ENCODE measurements around the gene THEM5.

THEM5 gene

DNA sequence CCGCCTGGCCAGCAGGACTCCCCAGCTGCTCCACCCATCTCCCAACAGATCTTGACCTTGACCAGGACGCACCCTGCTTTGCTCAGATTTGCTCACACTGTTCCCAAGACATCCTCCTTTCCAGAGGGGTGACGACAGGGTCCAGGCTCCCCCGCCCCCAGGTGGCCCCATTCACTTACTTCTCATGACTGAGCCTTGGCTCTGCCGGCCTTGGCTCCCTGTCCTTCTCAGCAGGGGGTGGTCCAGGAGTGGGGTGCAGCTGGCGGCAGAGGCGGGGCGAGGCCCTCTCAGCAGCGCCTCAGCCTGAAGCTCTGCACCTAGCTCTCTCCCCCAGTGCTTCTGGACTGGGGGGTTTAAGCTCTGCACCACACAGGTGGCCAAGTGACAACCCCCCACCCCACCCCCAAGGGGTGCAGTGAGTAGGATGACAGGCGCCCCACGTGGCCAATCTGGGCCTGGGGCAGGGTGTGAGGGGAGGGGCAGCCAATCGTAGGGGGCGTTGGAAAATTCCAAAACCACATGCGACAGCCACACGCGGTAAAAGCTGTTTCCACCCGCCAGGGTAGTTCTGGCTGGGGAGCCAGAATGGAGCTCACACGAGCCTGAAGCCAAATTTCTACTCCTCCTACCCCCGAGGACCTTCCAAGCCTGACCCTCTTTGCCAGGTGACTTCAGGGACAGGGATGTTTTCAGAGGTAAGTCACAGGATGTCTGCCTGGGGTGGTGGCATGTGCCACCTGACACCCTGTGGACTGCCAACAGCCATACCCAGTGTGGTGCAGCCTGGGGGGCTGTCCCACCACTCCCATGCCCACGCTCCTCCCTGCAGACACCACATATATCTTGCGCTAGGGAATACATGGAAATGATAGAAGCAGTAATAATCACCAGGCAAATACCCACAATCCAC lies 27.5 kb downstream of the THEM5 start:
- H3K9ac ChIP-seq (ENCODE audit: low read length) = no peak overlapping the region
- no peaks in the 10 kb centered on the region for H3K9me3 ChIP-seq (replicated peaks; ENCODE audit: insufficient read depth, low read length)
- H3K4me1 ChIP-seq (ENCODE audit: low read length) = peaks cover 21% of the 10 kb centered on the region
- no peak overlapping the region for H2AFZ ChIP-seq (ENCODE audit: low read length)
- no peak for DNase-seq
- H3K9me2 ChIP-seq (replicated peaks; ENCODE audit: insufficient read depth, low read length) = no peaks in the 10 kb centered on the region
- H3K36me3 ChIP-seq (replicated peaks; ENCODE audit: insufficient read depth, low read length) = no peaks in the 10 kb centered on the region
- H3K27ac ChIP-seq (ENCODE audit: low read length) = no peak overlapping the region
- H3K79me2 ChIP-seq (ENCODE audit: low read length) = no peaks in the 10 kb centered on the region
- no peaks in the 10 kb centered on the region for H4K20me1 ChIP-seq (ENCODE audit: insufficient read depth, low read length)
- H3K4me2 ChIP-seq (ENCODE audit: low read depth, low read length) = no peak overlapping the region
- no peaks in the 10 kb centered on the region for H3K27me3 ChIP-seq (replicated peaks; ENCODE audit: insufficient read depth, low read length)
- TF ChIP-seq EZH2phosphoT487 (IDR thresholded peaks at IDR 0.05; ENCODE audit: low read length) = no peak
- TF ChIP-seq, protein P1, sequence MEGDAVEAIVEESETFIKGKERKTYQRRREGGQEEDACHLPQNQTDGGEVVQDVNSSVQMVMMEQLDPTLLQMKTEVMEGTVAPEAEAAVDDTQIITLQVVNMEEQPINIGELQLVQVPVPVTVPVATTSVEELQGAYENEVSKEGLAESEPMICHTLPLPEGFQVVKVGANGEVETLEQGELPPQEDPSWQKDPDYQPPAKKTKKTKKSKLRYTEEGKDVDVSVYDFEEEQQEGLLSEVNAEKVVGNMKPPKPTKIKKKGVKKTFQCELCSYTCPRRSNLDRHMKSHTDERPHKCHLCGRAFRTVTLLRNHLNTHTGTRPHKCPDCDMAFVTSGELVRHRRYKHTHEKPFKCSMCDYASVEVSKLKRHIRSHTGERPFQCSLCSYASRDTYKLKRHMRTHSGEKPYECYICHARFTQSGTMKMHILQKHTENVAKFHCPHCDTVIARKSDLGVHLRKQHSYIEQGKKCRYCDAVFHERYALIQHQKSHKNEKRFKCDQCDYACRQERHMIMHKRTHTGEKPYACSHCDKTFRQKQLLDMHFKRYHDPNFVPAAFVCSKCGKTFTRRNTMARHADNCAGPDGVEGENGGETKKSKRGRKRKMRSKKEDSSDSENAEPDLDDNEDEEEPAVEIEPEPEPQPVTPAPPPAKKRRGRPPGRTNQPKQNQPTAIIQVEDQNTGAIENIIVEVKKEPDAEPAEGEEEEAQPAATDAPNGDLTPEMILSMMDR (IDR thresholded peaks at IDR 0.05; ENCODE audit: low read length) = no peak
- TF ChIP-seq EZH2 (optimal IDR thresholded peaks at IDR 0.05; ENCODE audit: low read depth, low read length) = no peak
- H3K4me3 ChIP-seq (ENCODE audit: low read length) = no peak overlapping the region
- no peaks in the 10 kb centered on the region for H3F3A ChIP-seq (ENCODE audit: insufficient read depth, low read length)

DNA sequence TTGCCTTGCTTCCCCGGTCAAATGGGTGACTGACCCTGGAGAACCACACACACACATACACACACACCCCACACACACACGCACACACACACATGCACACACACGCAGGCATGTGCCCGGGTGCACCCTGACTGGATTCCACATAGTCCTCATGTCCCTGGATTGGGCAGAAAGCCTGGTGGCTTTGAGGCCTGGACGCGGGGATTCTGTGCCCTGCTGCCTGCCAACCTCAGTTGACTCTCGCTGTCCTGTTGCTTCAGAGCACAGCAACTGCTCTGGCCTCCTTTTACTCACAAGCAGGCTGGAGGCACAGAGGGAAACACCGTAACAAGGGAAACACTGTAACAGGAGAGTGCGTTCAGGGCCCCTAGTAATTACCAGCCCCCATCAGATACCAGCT lies 28.3 kb downstream of the THEM5 start:
- Histone ChIP-seq H3K27ac (ENCODE audit: low read length) (no peak overlapping the region), H3K9ac (ENCODE audit: low read length) (no peak overlapping the region), H3K4me3 (ENCODE audit: low read length) (no peak overlapping the region), H3K27me3 (replicated peaks; ENCODE audit: insufficient read depth, low read length) (no peaks in the 10 kb centered on the region), H3K9me2 (replicated peaks; ENCODE audit: insufficient read depth, low read length) (no peaks in the 10 kb centered on the region), H4K20me1 (ENCODE audit: insufficient read depth, low read length) (no peaks in the 10 kb centered on the region), H3K4me1 (ENCODE audit: low read length) (peaks cover 22% of the 10 kb centered on the region), H3K36me3 (replicated peaks; ENCODE audit: insufficient read depth, low read length) (no peaks in the 10 kb centered on the region), H3K9me3 (replicated peaks; ENCODE audit: insufficient read depth, low read length) (no peaks in the 10 kb centered on the region), H3K4me2 (ENCODE audit: low read depth, low read length) (no peak overlapping the region), H3K79me2 (ENCODE audit: low read length) (no peaks in the 10 kb centered on the region), H2AFZ (ENCODE audit: low read length) (no peak overlapping the region), H3F3A (ENCODE audit: insufficient read depth, low read length) (no peaks in the 10 kb centered on the region)
- TF ChIP-seq EZH2 (optimal IDR thresholded peaks at IDR 0.05; ENCODE audit: low read depth, low read length) (no peak), EZH2phosphoT487 (IDR thresholded peaks at IDR 0.05; ENCODE audit: low read length) (no peak)
- TF ChIP-seq, protein P1 (IDR thresholded peaks at IDR 0.05; ENCODE audit: low read length) = no peak
- no peak for DNase-seq

GRCh38 chr1:151823175-151823574 lies 30.3 kb downstream of the THEM5 start:
- Histone ChIP-seq H3K79me2 (ENCODE audit: low read length) (no peaks in the 10 kb centered on the region), H2AFZ (ENCODE audit: low read length) (no peak overlapping the region), H3K9ac (ENCODE audit: low read length) (no peak overlapping the region), H3K4me1 (ENCODE audit: low read length) (peaks cover 18% of the 10 kb centered on the region), H3K4me2 (ENCODE audit: low read depth, low read length) (no peak overlapping the region), H3K9me2 (replicated peaks; ENCODE audit: insufficient read depth, low read length) (no peaks in the 10 kb centered on the region), H3K27ac (ENCODE audit: low read length) (no peak overlapping the region), H3K36me3 (replicated peaks; ENCODE audit: insufficient read depth, low read length) (no peaks in the 10 kb centered on the region), H3F3A (ENCODE audit: insufficient read depth, low read length) (no peaks in the 10 kb centered on the region), H4K20me1 (ENCODE audit: insufficient read depth, low read length) (no peaks in the 10 kb centered on the region), H3K4me3 (ENCODE audit: low read length) (no peak overlapping the region), H3K9me3 (replicated peaks; ENCODE audit: insufficient read depth, low read length) (no peaks in the 10 kb centered on the region), H3K27me3 (replicated peaks; ENCODE audit: insufficient read depth, low read length) (no peaks in the 10 kb centered on the region)
- TF ChIP-seq, protein P1 (IDR thresholded peaks at IDR 0.05; ENCODE audit: low read length) = no peak
- TF ChIP-seq EZH2 (optimal IDR thresholded peaks at IDR 0.05; ENCODE audit: low read depth, low read length) (no peak), EZH2phosphoT487 (IDR thresholded peaks at IDR 0.05; ENCODE audit: low read length) (no peak)
- no peak for DNase-seq

Measured in MM.1S (cell line).